NCI-H187 treated with DMSO at 0.1 percent for 48 hours (cell line): Measurements from ENCODE around the gene FREM2.

Source experiments
- DNase-seq: peaks from one replicate; lab custom pipeline; 2025; lab: John Stamatoyannopoulos, UW

Gene FREM2

DNA sequence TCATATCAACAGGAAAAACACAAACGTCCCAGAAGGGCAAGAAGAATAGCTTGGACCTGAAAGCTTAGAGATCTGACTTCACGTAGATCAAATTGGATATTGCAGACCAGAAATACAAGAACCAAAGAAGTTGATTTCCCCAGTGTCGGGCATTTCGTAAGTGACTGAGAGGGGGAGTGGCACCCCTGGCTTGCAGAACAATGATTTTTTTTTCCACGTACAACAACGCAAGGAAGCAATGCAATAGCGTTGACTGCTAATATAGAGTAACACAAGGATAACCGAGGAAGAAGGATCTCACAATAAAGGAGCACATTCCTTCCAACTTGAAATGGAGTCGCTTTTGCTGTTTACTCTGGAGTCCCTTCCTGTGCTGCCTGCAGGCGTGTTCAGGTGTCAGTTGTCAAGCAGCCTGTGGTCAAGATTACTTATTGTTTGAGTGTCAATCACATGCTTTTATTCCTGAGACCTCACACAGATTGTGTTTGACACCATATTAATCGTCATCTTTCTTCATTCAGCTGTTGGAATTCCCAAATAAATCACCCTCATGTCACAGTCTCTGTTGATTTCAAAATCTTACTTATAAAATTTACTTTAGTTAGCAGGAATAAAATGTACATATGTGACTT lies 139.4 kb downstream of the FREM2 start:
- DNase-seq = no peak

GRCh38 chr13:38830442-38831045 lies 143.7 kb downstream of the FREM2 start:
- DNase-seq = no peak

- DNase-seq = no peak
Measured at GRCh38 chr13:38844581-38844980, 157.7 kb downstream of the FREM2 start.

DNA sequence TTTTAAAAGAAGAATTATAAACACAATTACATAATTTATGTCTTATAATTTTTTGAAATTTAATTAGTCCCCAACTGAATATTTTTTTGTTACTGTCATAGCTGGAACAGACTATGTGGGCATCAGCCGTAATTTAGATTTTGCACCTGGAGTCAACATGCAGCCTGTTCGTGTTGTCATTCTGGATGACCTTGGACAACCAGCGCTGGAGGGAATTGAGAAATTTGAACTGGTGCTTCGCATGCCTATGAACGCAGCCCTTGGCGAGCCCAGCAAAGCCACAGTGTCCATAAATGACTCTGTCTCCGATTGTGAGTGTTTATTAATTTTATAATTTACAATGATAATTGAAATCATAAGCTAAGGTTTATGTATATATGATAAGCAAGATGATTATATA lies 161.5 kb downstream of the FREM2 start:
- no peak for DNase-seq

DNA sequence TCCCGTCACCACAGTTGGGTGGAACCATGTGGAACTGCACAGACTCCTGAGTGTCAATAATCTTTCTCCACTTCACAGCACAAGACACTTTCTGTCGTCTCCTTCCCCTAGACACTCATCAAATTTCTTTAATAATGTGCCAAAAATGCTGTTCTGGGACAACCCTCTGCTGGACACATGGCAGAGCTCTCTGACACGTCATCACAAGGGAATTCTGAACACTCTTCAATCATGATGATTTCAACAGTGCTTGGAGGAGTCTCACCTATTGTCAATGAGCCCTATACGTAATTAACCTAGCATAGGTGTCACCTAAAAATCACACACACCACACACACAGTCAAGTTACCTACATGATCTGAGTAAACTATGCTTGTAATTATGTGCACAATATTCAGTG lies 162.4 kb downstream of the FREM2 start:
- no peak for DNase-seq

DNA sequence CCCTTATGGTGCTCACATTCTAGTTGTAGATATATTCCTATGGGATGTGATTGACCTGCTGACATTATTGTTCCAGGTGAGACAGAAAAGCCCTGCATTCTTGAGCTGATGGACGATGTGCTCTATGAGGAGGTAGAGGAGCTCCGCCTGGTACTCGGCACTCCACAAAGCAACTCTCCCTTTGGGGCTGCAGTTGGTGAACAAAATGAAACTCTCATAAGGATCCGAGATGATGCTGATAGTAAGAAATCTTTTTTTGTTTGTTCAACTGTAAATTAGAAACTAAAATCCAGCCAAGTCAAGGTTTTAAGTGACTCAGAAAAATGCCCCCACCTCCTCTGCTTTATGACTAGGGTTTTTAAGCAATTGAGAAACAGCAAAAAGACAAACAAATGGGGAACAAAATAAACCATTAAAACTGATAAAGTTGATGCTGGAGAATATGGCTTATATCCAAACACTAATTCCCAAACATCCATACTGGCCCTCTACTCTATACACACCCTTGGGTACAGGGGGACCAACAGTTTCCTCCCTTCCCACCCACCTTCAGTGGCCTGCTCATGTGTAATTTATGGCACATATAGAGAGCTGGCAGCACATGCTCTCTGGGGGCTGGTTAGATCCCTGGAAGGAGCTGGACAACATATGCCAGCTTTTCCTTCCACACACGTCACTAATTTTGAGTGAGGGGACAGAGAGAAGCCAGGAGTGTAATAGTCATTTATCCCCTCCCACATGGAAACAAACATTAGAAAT lies 164.2 kb downstream of the FREM2 start:
- DNase-seq = no peak

DNA sequence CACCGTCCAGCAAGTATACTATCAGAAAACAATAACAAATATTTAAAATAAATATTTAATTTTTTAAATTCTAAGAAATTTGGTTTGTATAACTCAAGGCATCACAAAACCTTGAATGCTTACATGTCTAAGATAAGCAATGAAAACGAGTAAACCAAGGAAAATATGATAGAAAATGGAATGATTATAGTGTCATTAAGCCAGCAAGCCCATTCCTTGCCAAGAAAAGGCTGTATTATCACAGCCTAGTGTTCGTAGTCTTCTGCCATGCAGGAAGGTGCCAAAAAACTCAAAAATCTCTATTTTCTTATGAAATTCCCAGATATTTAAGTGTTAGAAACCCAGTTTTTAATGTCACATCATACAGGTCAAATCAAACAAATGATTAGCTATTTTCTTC lies 167.3 kb downstream of the FREM2 start:
- no peak for DNase-seq

- DNase-seq = no peak
Measured at GRCh38 chr13:38856065-38856464, 169.2 kb downstream of the FREM2 start.

DNA sequence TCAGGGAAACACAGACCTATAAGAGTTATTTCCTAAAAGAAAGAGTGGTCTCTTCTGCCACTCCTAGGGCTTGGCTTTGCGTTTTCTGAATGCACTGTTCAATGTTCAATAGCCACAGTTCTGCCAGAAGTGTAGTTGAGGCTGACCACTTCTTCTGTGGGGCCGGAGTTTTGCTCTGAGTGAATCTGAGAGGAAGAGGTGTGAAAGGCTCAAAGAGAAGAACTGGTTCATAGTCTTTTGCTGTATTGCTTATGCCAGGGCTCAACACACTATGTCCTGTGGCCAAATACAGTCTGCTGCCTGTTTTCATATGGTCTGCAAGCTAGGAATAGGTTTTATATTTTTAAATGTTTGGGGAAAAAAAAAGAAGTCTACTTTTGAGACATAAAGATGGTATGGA lies 175.6 kb downstream of the FREM2 start:
- DNase-seq = no peak

DNA sequence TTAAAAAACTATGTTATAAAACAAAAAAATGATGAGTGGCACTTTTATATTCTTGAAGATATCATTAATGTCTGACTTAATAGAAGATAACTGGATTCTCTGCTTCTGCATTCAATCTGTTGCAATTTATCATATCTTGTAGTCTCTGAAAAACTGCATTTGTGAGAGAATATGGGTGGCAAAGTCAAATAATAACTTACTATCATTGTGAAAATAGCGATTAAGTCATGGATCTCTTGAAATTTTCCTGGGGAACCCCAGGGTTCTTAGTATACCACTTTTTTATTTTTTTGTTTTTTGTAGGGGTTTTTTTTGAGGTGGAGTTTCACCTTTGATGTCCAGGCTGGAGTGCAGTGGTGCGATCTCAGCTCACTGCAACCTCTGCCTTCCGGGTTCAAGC lies 176.7 kb downstream of the FREM2 start:
- DNase-seq = no peak

GRCh38 chr13:38866649-38867048 lies 179.8 kb downstream of the FREM2 start:
- no peak for DNase-seq

- DNase-seq = no peak
Measured at GRCh38 chr13:38868399-38868798, 181.5 kb downstream of the FREM2 start.

GRCh38 chr13:38868870-38869269 lies 182.0 kb downstream of the FREM2 start:
- no peak for DNase-seq

GRCh38 chr13:38871275-38871674 lies 184.4 kb downstream of the FREM2 start:
- no peak for DNase-seq

- DNase-seq = no peak
Measured at GRCh38 chr13:38872693-38873092, 185.8 kb downstream of the FREM2 start.

DNA sequence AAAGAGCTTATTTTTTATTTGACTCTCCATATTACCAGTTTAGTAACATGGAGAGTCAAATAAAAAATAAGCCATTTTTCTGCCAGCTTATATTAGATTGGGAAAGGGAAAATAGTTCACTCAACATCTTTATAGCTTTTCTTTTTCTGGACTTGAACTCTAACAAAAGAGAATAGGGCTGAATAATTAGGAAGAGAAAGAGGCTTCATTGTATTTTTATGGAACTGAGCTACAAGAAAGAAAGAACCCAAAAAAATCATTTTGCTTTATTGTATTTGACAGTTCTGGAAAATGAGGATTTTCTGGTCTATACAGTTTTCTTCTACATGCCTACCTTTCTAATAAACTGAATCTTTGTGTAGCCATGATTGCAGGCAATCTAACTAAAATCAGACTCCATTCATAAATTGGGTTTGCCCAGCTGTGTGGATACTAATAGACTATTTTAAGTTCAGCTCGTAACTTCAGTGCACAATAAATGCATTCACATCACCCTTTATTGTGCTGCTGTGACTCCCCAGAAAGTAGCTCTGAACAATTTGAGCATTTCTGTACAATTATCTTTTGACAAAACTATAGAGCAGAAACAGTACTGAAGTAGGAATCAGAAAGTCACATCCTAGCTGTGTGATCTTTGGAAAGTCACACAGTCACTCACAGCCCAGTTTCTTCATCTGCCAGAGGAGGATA lies 188.5 kb downstream of the FREM2 start:
- DNase-seq = no peak

DNA sequence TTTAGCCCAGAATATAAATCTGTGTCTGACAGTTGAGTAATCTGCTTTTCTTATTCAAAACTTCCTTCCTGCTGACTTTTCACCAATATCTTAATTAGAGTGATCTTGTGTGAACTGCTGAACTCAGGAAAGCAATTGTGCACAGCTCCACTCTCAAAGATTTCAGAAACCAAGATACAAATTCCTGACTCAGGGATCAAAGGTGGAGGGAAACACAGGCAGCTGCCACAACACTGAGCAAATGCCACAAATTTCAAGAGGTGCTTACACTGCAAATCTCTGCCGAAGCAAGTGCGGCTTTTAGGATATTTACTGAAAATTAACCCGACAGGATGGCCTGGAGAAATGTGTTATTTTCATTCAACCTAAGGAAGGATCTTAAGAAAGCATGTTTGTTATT lies 192.4 kb downstream of the FREM2 start:
- DNase-seq = no peak

GRCh38 chr13:38879786-38880185 lies 192.9 kb downstream of the FREM2 start:
- no peak for DNase-seq

DNA sequence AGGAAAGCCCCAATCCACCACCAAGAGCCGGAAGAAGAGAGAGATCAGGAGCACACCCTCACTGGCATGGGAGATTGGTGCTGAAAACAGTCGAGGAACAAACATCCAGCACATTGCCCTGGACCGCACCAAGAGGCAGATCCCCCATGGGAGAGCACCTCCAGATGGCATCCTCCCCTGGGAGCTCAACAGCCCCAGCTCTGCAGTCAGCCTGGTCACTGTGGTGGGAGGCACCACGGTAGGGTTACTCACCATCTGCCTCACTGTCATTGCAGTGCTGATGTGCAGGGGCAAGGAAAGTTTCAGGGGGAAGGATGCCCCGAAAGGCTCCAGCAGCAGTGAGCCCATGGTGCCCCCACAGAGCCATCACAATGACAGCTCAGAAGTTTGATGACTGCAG lies 193.5 kb downstream of the FREM2 start:
- no peak for DNase-seq

DNA sequence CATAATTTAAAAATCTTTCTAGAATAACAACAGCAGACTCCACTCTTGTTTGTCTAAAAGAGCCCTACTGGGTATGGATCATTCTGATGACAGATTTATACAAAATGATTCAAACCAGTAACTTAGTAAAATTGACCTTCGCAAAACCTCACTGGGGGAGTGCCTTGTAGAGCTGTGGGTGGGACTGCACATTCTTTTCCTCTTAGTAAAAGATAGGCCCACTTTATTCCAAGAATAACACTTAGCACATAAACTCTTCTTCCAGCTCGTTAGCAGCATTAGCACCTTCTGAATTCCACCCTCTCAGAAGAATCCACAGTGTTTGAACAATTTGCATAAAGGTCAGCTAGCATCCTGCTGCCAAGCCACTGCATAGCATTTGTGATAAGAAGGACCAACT lies 196.9 kb downstream of the FREM2 start:
- DNase-seq = no peak

GRCh38 chr13:38888309-38888708 lies 201.4 kb downstream of the FREM2 start:
- DNase-seq = no peak

GRCh38 chr13:38895075-38895474 lies 208.2 kb downstream of the FREM2 start:
- DNase-seq = no peak

DNA sequence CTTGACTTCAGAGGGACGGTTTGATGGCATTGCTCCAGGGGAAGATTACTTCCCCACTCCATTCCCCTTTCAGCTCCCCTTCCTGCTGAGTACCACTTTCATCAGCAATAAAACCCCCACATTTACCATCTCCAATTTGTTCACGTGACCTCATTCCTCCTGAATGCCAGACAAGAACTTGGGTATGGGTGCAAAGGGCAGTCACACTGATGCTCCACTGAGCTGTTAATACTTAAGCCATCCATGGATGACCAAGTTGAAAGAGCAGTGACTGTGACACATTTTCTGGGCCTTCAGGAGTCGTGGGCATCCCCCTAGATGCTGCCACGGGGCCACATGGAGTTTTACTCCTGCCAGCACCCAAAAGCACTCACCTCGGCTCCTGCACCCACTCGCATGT lies 210.6 kb downstream of the FREM2 start:
- DNase-seq = no peak
